Astrocyte of the cerebellum (primary cell): Measurements from ENCODE around the gene TBX10.

Experiments
- DNase-seq: peaks from one replicate; pipeline ENCODE4 v3.0.0-alpha.2; 2011; ENCODE audit warnings: low read depth
- H3K4me3 ChIP-seq: 2 replicates; pipeline ENCODE4 v1.5.1; 2011; ENCODE audit warnings: mild to moderate bottlenecking, low read depth, low read length, moderate library complexity
- in situ Hi-C: cut with HindIII; loops from 2 replicates; pipeline ENCODE4 v1.10.0; 2017; ENCODE audit warnings: low sequenced_read_pairs
- TF ChIP-seq, protein P1 (sequence below): IDR thresholded peaks from 2 replicates; pipeline ENCODE4 v1.5.1; 2012; ENCODE audit warnings: low read length, low read depth, moderate library complexity, mild to moderate bottlenecking; ENCODE audit errors: missing control alignments

TBX10 gene

DNA sequence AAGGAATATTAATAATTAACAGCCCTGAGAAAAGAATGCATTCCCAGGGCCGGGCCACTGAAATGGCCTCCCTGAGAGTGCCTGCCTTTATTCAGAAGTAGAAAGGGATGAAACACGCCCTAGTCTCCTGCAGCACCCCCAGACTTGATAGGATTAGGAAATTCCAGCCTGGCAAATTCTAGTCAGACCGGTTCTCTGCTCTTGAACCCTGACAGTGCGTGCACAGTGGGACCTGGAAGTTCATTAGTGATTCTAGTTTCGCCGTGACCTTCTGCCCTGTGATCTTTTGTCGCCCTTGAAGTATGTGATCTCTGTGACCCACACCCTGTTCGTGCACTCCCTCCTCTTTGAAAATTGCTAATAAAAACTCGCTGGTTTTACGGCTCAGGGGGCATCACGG, 58.1 kb downstream of the TBX10 start:
- in situ Hi-C loops, result no loop called here
- H3K4me3 ChIP-seq, result no peak overlapping the region
- DNase-seq, result no peak
- TF ChIP-seq, protein P1, sequence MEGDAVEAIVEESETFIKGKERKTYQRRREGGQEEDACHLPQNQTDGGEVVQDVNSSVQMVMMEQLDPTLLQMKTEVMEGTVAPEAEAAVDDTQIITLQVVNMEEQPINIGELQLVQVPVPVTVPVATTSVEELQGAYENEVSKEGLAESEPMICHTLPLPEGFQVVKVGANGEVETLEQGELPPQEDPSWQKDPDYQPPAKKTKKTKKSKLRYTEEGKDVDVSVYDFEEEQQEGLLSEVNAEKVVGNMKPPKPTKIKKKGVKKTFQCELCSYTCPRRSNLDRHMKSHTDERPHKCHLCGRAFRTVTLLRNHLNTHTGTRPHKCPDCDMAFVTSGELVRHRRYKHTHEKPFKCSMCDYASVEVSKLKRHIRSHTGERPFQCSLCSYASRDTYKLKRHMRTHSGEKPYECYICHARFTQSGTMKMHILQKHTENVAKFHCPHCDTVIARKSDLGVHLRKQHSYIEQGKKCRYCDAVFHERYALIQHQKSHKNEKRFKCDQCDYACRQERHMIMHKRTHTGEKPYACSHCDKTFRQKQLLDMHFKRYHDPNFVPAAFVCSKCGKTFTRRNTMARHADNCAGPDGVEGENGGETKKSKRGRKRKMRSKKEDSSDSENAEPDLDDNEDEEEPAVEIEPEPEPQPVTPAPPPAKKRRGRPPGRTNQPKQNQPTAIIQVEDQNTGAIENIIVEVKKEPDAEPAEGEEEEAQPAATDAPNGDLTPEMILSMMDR, result no peak
